HEK293T (cell line): ENCODE results near the gene NLGN2.

Experiments
- FOXA1 ChIP-seq: fragments of 450-650 bp; IDR thresholded peaks from 2 replicates; pipeline ENCODE4 v1.6.1; 2016; ENCODE audit warnings: mild to moderate bottlenecking
- FOXM1 ChIP-seq: fragments of 450-650 bp; IDR thresholded peaks from 2 replicates; pipeline ENCODE4 v1.6.1; 2017; ENCODE audit warnings: mild to moderate bottlenecking, borderline replicate concordance
- L3MBTL2 ChIP-seq: fragments of 450-650 bp; conservative IDR thresholded peaks from 2 replicates; pipeline ENCODE4 v1.6.1; 2016; ENCODE audit warnings: mild to moderate bottlenecking
- PKNOX1 ChIP-seq: fragments of 450-650 bp; IDR thresholded peaks from 2 replicates; pipeline ENCODE4 v1.6.1; 2016
- SP1 ChIP-seq: fragments of 450-650 bp; IDR thresholded peaks from 2 replicates; pipeline ENCODE4 v1.6.1; 2017
- TARDBP ChIP-seq: fragments of 450-650 bp; IDR thresholded peaks from 2 replicates; pipeline ENCODE4 v1.6.1; 2016
- ZNF384 ChIP-seq: fragments of 450-650 bp; IDR thresholded peaks from 2 replicates; pipeline ENCODE4 v1.6.1; 2016

DNA sequence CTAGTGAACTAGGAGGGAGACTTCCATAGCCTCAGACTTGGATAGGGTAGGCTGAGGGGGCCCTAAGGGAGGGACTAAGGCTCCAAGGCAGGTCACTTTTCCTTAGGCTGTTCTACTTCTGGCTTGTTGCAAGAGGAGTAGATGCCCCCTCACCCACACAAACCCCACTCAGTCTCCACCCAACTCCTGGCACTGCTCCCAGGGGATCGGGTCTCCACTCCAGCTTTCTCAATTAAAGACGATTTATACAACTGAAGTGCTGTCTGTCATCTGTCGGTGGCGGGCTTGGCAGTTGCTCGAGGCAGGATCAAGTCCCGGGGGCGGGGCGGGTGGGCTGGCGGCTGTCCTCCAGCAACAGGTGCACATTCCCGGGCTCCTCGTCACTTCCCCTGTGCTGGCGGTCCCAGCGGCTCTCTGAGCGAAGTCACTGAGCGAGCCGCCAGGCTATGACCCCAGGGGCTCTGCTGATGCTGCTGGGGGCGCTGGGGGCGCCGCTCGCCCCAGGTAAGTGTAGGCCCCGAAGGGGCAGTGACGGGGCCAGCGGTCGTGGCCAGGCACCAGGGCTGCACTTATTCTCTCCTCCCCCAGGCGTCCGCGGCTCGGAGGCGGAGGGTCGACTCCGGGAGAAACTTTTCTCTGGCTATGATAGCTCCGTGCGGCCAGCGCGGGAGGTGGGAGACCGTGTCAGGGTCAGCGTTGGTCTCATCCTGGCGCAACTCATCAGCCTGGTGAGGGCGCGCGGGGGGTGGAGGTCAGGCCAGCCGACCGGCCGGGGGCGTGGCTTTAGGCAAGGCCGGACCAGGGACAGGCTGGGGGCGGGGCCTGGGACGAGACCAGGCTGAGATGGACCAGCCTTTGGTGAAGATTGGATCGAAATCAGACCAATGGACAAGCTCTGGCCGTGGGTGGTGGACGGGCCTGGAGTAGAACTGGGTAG lies 37.3 kb downstream of the NLGN2 start, which contains the start of gene CHRNB1:
- TF ChIP-seq PKNOX1: peak; percentile 47; the same call in 1 of the 2 replicates
- no peak for TF ChIP-seq FOXA1
- TF ChIP-seq SP1: no peak
- no peak for TF ChIP-seq FOXM1
- no peak for TF ChIP-seq ZNF384
- no peak for TF ChIP-seq TARDBP
- TF ChIP-seq L3MBTL2: no peak
